D721Med (cell line): ENCODE measurements around the gene ATP7A.
"Not testable (repeated sequence)": the region's sequence is repeated elsewhere in the genome, so short reads cannot be mapped to it uniquely, and the experiment has no call there.

ENCODE experiments used
- DNase-seq: peaks from one replicate; pipeline ENCODE4 v3.0.0; 2011; ENCODE audit warnings: low spot score; ENCODE audit not compliant: insufficient read length
- FAIRE-seq: peaks from 2 replicates; lab custom pipeline; 2011; peaks lifted over from hg19 to GRCh38; lab: Jason Lieb, UNC
- CTCF ChIP-seq: IDR thresholded peaks from 2 replicates; pipeline ENCODE4 v1.5.1; 2012; ENCODE audit warnings: mild to moderate bottlenecking, control low read depth; ENCODE audit not compliant: insufficient read depth; ENCODE audit errors: missing control alignments

The ATP7A gene

GRCh38 chrX:78066110-78066509, 155.6 kb downstream of the ATP7A start:
- FAIRE-seq, result no peak
- DNase-seq, result no peak

GRCh38 chrX:78071331-78071730, 160.8 kb downstream of the ATP7A start:
- TF ChIP-seq CTCF, result no peak
- DNase-seq (no peak), FAIRE-seq (no peak)

More at GRCh38 chrX:78066110-78066509, 155.6 kb downstream of the ATP7A start:
- no peak for TF ChIP-seq CTCF

GRCh38 chrX:78073147-78074077, 162.9 kb downstream of the ATP7A start:
- DNase-seq, FAIRE-seq: not testable (repeated sequence)

GRCh38 chrX:78074088-78074487, 163.6 kb downstream of the ATP7A start:
- no peak for TF ChIP-seq CTCF
- DNase-seq (no peak), FAIRE-seq (no peak)

- no peak for TF ChIP-seq CTCF
- FAIRE-seq (no peak), DNase-seq (no peak)
Measured at GRCh38 chrX:78075787-78076389, 165.4 kb downstream of the ATP7A start.

- FAIRE-seq, DNase-seq: not testable (repeated sequence)
Measured at GRCh38 chrX:78081413-78081812, 170.9 kb downstream of the ATP7A start.

- FAIRE-seq (no peak), DNase-seq (no peak)
- TF ChIP-seq CTCF, result no peak
Measured at GRCh38 chrX:78092296-78092695, 181.8 kb downstream of the ATP7A start.

GRCh38 chrX:78098108-78098507, 187.6 kb downstream of the ATP7A start:
- TF ChIP-seq CTCF, result no peak
- FAIRE-seq, result no peak
- no peak for DNase-seq
